Loucy (cell line): Measurements from ENCODE around the gene CX3CR1.

Experiments
- EZH2phosphoT487 ChIP-seq: fragments of 200-600 bp; IDR thresholded peaks from 2 replicates; pipeline ENCODE4 v1.6.1; 2018; ENCODE audit warnings: antibody characterized with exemption, mild to moderate bottlenecking, moderate library complexity, borderline replicate concordance
- TF ChIP-seq, protein P1 (sequence below): fragments of 200-600 bp; sonication (generic); conservative IDR thresholded peaks from 2 replicates; pipeline ENCODE4 v1.5.1; 2014; ENCODE audit warnings: mild to moderate bottlenecking, antibody characterized with exemption, low read length

GRCh38 chr3:39322936-39323335, 43.1 kb upstream of the CX3CR1 start:
- TF ChIP-seq, protein P1, sequence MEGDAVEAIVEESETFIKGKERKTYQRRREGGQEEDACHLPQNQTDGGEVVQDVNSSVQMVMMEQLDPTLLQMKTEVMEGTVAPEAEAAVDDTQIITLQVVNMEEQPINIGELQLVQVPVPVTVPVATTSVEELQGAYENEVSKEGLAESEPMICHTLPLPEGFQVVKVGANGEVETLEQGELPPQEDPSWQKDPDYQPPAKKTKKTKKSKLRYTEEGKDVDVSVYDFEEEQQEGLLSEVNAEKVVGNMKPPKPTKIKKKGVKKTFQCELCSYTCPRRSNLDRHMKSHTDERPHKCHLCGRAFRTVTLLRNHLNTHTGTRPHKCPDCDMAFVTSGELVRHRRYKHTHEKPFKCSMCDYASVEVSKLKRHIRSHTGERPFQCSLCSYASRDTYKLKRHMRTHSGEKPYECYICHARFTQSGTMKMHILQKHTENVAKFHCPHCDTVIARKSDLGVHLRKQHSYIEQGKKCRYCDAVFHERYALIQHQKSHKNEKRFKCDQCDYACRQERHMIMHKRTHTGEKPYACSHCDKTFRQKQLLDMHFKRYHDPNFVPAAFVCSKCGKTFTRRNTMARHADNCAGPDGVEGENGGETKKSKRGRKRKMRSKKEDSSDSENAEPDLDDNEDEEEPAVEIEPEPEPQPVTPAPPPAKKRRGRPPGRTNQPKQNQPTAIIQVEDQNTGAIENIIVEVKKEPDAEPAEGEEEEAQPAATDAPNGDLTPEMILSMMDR = no peak
- no peak for TF ChIP-seq EZH2phosphoT487
